Right lobe of liver (tissue), 4 donors: ENCODE results near the gene ULK4.

ENCODE experiments used
- POLR2A ChIP-seq: fragments of 450-650 bp; IDR thresholded peaks from one replicate; pipeline ENCODE4 v1.6.1; 2017; ENCODE audit warnings: antibody characterized with exemption, mild to moderate bottlenecking
- TF ChIP-seq, protein P1 (sequence below), 4 donors: fragments of 200-600 bp in 3 of 4; fragments of 450-650 bp in 1 of 4; IDR thresholded peaks; one replicate each; pipeline versions ENCODE4 v1.5.1 to v1.8.0; 2016 to 2022; ENCODE audit warnings: antibody characterized with exemption in 4 of 4, mild to moderate bottlenecking in 2 of 4
- donor health status: DM: no; HTN: no; CAD: no.
- donor health status: DM: no; HTN: no; CAD: no.
- donor health status: DM: no; HTN: yes; CAD: no.

DNA sequence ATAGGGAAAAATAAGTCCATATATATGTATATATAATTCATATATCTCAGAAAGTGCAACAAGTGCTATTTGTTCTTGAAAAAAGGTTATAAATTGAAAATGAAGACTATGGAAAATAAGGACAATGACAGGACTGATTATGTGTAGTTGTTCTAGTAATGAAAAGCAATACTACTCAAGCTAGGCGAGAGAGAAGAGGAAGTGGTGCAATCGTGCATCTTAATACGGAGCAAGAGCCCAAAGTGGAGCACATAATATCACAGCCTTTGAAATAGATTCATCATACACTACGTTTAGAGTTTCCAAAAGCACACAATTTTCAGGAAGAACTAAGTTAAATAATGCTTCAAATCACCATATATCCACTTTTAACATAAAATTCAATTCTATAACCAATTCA, 87.9 kb downstream of the ULK4 start:
- TF ChIP-seq POLR2A = no peak
- TF ChIP-seq, protein P1, sequence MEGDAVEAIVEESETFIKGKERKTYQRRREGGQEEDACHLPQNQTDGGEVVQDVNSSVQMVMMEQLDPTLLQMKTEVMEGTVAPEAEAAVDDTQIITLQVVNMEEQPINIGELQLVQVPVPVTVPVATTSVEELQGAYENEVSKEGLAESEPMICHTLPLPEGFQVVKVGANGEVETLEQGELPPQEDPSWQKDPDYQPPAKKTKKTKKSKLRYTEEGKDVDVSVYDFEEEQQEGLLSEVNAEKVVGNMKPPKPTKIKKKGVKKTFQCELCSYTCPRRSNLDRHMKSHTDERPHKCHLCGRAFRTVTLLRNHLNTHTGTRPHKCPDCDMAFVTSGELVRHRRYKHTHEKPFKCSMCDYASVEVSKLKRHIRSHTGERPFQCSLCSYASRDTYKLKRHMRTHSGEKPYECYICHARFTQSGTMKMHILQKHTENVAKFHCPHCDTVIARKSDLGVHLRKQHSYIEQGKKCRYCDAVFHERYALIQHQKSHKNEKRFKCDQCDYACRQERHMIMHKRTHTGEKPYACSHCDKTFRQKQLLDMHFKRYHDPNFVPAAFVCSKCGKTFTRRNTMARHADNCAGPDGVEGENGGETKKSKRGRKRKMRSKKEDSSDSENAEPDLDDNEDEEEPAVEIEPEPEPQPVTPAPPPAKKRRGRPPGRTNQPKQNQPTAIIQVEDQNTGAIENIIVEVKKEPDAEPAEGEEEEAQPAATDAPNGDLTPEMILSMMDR (IDR thresholded peaks at IDR 0.05) = no peak
